Measurements from ENCODE around the gene KCNIP3.
"Not testable (repeated sequence)": the region's sequence is repeated elsewhere in the genome, so short reads cannot be mapped to it uniquely, and the experiment has no call there.

The KCNIP3 gene

GRCh38 chr2:95374451-95374920, 77.3 kb downstream of the KCNIP3 start:
- FAIRE-seq: no peak

GRCh38 chr2:95374921-95375471, 77.8 kb downstream of the KCNIP3 start:
- FAIRE-seq: no peak

- FAIRE-seq: no peak
Measured at GRCh38 chr2:95375532-95376150, 78.5 kb downstream of the KCNIP3 start.

GRCh38 chr2:95376311-95377215, 79.4 kb downstream of the KCNIP3 start:
- FAIRE-seq: no peak

GRCh38 chr2:95377216-95378123, 80.3 kb downstream of the KCNIP3 start:
- no peak for FAIRE-seq

- not testable (repeated sequence) for FAIRE-seq
Measured at GRCh38 chr2:95378281-95378680, 81.1 kb downstream of the KCNIP3 start.

- FAIRE-seq: no peak
Measured at GRCh38 chr2:95379371-95379831, 82.3 kb downstream of the KCNIP3 start.

GRCh38 chr2:95380280-95380679, 83.1 kb downstream of the KCNIP3 start:
- no peak for FAIRE-seq

GRCh38 chr2:95380731-95381130, 83.6 kb downstream of the KCNIP3 start:
- FAIRE-seq: no peak

GRCh38 chr2:95381212-95382191, 84.4 kb downstream of the KCNIP3 start:
- FAIRE-seq: no peak

GRCh38 chr2:95382192-95382591, 85.0 kb downstream of the KCNIP3 start:
- FAIRE-seq: no peak

GRCh38 chr2:95382686-95383634, 85.8 kb downstream of the KCNIP3 start:
- FAIRE-seq: no peak

- FAIRE-seq: no peak
Measured at GRCh38 chr2:95383635-95384027, 86.5 kb downstream of the KCNIP3 start.

GRCh38 chr2:95384854-95385569, 87.9 kb downstream of the KCNIP3 start:
- FAIRE-seq: no peak

- no peak for FAIRE-seq
Measured at GRCh38 chr2:95385570-95385984, 88.4 kb downstream of the KCNIP3 start.

GRCh38 chr2:95386031-95386430, 88.9 kb downstream of the KCNIP3 start:
- no peak for FAIRE-seq

GRCh38 chr2:95387358-95387757, 90.2 kb downstream of the KCNIP3 start:
- no peak for FAIRE-seq

- no peak for FAIRE-seq
Measured at GRCh38 chr2:95388091-95388692, 91.0 kb downstream of the KCNIP3 start.

GRCh38 chr2:95388856-95389244, 91.7 kb downstream of the KCNIP3 start:
- no peak for FAIRE-seq

Data from G401.6 (cell line).